OCI-LY7 (cell line): ENCODE results near the gene EPB41L2.

Source experiments
- EZH2phosphoT487 ChIP-seq: fragments of 200-600 bp; sonication (generic); IDR thresholded peaks from 2 replicates; pipeline ENCODE4 v1.6.1; 2018; ENCODE audit warnings: low read depth, borderline replicate concordance, mild to moderate bottlenecking, mixed run types, antibody characterized with exemption, low read length, moderate library complexity, mixed read lengths
- TF ChIP-seq, protein P1 (sequence below): fragments of 200-600 bp; sonication (generic); conservative IDR thresholded peaks from 2 replicates; pipeline ENCODE4 v1.5.1; 2014; ENCODE audit warnings: mild to moderate bottlenecking, antibody characterized with exemption, low read length, moderate library complexity, mixed read lengths

- TF ChIP-seq, protein P1, sequence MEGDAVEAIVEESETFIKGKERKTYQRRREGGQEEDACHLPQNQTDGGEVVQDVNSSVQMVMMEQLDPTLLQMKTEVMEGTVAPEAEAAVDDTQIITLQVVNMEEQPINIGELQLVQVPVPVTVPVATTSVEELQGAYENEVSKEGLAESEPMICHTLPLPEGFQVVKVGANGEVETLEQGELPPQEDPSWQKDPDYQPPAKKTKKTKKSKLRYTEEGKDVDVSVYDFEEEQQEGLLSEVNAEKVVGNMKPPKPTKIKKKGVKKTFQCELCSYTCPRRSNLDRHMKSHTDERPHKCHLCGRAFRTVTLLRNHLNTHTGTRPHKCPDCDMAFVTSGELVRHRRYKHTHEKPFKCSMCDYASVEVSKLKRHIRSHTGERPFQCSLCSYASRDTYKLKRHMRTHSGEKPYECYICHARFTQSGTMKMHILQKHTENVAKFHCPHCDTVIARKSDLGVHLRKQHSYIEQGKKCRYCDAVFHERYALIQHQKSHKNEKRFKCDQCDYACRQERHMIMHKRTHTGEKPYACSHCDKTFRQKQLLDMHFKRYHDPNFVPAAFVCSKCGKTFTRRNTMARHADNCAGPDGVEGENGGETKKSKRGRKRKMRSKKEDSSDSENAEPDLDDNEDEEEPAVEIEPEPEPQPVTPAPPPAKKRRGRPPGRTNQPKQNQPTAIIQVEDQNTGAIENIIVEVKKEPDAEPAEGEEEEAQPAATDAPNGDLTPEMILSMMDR = no peak
- TF ChIP-seq EZH2phosphoT487 = no peak
Measured at GRCh38 chr6:131058236-131058635, 4.8 kb downstream of the EPB41L2 start.
